NCI-H82 treated with DMSO at 0.1 percent for 48 hours (cell line): Measurements from ENCODE around the gene SNAP25.

ENCODE experiments used
- DNase-seq: peaks from one replicate; lab custom pipeline; 2025; ENCODE audit not compliant: unreplicated experiment; lab: John Stamatoyannopoulos, UW

Gene SNAP25

GRCh38 chr20:10328897-10329255, 110.2 kb downstream of the SNAP25 start:
- DNase-seq, result no peak

DNA sequence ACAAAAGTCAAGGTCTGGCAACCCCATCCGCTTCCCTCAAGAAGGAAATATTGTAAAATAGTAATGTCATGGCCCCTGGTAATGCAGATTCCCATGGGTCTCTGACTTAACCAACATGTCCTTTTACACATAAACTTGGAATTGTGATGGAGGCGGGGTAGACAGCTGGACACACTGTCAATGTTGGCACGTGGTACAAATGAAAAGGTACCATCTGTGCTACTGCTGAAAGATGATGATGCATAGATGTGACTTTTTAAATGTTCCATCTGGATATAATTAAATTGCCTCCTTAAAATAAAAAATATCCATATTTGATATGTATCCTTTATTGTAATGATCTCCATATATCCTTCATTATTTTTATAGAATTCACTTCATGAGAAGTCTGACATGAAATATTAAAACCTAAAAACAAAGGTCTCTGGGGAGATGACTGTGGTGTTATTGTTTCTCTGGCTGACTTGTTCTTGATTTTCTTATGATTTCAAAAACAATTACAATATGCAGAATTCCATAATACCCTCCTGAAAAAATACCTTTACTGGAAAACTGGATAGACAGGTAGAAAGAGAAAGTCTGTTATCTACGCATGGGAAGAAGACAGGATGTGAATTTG, 110.9 kb downstream of the SNAP25 start:
- DNase-seq, result no peak

GRCh38 chr20:10330071-10330470, 111.4 kb downstream of the SNAP25 start:
- no peak for DNase-seq

DNA sequence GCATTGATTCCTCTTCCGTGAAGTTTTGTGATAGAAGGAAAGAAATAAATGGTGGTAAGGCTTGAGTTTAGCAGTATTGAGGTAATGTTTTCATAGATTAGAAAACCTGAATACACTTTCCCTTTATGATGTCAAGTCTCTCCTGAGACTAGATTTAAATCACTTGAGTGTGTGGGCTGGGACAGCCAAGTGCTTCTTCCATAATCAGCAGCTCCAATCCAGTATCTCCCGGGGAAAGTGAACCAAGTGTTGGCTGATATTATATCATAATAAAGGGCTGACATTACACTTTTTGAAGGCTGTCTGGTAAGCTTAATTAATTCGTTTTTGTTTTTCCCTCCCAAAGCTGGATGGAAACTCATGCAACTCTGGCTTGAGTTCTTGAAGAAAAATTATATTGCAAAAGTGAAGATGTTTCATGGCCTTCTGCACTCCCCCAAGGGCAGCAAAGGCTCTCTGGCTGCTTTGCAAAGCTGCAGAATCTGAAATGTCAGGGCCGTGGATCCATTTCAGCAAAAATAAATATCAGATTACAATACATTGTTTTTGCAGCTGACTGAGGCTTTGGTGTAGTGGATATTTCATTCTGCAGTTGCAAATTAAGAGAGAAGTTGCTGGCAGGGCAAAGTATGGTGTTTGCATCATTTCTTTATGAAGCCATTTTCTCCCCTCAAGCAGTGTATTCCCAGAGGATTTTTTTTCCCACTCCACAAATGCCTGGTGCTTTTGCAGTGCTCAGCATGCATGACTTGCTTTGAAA, 114.2 kb downstream of the SNAP25 start:
- DNase-seq, result no peak

DNA sequence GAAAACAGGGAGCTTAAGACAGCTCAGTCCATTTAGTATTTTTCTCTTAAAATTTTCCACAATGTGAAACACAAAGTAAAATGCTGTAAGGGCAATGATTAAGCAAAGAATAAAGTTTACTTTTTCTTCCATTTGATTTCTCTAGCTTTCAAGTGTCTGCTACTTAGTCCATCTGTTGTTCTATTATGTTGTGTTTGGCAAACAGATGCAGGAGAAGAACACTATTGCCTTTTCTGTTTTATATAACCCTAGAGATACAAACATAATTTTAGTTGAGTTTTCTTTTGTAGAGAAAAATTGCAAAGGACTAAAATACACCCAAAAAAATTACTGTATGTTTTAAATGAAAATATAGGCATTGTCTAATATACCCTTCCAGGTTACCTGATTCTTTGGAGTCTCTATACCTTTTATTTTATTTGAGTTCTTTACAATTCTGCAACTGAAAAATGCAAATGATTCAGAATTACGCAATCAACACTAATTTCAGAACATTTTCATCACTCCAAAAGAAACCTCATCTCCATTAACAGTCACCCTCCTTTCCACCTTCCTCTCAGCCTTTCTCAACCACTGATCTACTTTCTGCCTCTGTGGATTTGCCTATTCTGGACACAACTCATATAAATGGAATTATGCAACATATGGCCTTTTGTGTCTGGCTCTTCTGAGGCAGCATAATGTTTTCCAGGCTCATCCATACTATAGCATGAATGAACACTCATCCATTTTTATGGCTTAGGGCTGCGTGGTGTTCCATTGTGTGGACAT, 118.5 kb downstream of the SNAP25 start:
- DNase-seq, result no peak

GRCh38 chr20:10338426-10339180, 120.0 kb downstream of the SNAP25 start:
- no peak for DNase-seq

DNA sequence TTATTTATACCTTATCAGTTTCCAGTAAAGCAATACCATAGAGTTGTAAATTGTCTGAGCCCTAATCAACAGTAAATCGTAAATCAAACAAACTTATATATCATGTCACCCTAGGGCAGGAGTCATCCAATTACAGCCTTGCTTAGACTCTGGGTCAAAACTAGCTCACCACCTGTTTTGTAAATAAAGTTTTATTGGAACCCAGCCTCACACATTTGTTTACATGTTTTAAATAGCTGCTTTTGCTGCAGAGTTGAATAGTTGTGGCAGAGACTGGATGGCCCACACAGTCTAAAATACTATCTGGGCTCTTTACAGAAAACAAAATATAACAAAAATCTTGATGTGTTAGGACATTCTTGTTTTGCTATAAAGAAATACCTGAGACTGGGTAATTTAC, 121.0 kb downstream of the SNAP25 start:
- no peak for DNase-seq

DNA sequence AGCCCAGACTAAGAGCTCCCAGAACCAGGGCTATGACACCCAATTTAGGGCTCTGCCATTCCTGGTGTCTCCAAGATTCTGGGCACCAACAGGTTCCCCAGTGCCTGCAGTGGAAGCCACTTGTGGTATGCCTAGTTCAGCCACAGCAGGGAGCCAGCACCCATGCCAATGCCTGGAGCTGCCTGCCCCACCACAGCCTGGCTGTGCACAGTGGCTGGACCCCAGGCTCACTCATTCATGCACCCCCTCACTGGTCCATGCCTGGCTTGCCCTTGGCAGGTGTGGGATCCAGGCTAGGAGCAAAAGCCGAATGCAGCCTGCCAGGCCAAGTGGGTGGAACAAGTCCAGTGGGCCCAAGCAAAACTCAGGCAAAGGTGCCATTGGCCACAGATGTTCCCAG, 123.5 kb downstream of the SNAP25 start:
- no peak for DNase-seq

- DNase-seq, result no peak
Measured at GRCh38 chr20:10344953-10345352, 126.3 kb downstream of the SNAP25 start.

DNA sequence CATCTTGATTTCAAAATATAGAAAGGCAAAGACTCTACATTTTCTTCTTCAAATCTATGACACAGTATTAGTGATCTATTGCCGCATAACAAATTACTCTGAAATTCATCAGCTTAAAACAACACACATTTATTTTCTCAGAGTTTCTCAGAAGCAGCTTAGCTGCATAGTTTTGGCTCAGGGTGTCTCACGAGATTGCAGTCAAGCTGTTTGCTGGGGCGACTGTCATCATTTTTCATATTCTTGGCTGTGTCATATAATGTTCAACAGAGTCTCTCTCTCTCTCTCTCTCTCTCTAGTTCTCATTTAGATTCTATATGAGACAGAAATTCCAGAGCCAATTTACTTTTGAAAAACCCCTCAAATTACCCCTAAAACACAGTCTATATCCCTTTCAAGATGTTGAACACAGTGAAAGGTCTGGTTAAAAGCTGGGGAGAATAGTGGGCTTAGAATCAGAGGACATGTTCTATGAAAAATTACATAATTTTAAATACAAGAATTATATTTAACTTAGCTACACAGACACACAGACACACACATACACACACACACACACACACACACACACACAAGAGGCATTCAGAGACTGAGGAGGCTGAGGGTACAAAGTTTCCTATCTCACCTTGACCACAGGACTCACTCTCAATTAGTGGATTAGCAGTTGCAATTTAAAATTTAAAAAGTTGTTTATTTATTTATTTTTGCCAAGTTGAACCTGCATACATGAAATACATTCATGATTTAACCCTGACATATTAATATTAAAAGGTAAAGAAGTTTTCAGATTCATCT, 128.7 kb downstream of the SNAP25 start:
- DNase-seq, result no peak

GRCh38 chr20:10349118-10349517, 130.5 kb downstream of the SNAP25 start:
- no peak for DNase-seq

DNA sequence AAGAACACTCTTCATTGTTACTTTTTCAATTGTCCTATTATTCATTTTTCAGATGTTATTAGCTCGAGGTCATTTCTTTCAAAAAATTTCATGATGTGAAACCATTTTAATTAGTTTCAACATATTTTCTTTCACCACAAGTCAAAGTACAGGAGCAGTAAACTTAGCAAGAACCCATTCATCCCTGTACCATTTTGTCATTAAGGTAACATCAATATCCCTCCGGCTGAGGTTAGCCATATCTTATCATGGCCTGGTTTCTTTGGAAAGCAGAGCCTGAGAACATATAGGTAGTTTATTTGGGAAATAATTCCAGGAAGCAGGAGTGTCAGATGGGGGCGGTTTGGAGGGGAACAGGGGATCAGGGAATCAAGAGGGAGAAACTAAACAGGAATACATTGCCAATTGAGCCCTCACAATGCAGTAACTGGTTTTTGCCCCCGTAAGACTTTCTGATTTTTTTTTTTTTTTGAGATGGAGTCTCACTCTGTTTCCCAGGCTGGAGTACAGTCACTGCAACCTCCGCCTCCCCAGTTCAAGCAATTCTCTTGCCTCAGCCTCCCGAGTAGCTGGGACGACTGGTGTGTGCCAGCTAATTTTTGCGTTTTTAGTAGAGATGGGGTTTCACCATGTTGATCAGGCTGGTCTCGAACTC, 131.7 kb downstream of the SNAP25 start:
- DNase-seq, result no peak

DNA sequence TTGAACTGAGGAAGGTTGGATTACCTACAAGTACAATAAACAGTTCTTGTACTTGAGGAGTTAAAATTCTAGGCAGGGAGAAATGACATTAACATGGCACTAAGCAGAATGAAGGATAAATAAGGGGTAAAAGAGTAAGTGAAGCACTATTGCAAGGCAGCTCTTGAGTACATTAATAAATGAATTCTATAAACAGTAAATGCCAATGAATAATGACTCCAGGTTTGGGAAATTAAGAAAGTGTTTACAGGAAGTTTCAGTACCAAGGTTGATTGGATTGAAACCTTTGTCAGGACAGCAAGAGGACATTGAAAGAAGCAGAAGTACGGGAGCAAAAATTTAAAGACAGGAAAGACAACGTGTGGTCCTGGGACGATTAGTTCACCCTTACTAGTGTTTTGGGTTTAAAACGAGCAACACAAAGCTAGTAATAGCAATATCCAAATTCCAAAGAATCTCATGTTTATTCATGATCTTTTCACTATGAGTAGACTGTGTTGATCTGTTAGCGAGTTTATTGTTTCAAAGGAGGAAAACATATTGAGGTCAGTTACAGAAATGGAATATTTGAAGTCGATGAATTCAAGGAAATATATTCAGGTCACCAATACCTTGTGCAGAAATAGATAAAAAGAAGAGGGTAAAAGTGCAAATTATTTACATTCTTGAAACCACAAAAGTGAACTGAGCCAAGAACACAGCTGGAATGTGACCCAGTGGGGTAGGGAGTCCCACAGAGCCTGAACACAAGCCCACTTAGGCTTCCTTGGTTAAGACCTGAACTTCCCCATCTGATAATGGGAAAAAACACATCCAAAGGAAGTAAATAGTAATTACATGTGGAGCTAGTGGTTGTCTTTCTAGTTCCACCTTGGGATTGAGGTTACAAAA, 134.5 kb downstream of the SNAP25 start:
- DNase-seq, result no peak

DNA sequence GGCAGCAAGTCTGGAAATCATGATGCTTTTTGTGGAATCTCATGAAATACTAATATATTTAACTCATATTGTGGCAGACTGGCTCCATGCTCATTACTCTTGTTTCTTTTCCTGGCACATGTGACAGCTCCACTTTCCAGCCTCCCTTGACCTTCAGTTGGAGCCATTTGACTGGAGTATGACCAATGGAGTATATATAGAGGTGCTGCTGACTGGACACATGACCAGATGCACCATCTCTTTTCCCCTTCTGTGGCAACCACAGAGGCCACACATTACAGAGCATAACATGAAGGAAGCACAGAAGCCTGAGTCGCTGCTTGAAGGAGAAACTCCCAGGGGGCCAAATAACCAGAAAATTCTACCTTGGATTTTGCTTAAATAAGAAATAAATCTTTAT, 138.0 kb downstream of the SNAP25 start:
- DNase-seq, result no peak
